SIG-M5 (cell line): ENCODE measurements around the gene ALK.

Experiments
- DNase-seq: peaks from one replicate; lab custom pipeline; 2025; lab: John Stamatoyannopoulos, UW

Gene ALK

GRCh38 chr2:29527947-29528346, 393.4 kb downstream of the ALK start:
- no peak for DNase-seq

DNA sequence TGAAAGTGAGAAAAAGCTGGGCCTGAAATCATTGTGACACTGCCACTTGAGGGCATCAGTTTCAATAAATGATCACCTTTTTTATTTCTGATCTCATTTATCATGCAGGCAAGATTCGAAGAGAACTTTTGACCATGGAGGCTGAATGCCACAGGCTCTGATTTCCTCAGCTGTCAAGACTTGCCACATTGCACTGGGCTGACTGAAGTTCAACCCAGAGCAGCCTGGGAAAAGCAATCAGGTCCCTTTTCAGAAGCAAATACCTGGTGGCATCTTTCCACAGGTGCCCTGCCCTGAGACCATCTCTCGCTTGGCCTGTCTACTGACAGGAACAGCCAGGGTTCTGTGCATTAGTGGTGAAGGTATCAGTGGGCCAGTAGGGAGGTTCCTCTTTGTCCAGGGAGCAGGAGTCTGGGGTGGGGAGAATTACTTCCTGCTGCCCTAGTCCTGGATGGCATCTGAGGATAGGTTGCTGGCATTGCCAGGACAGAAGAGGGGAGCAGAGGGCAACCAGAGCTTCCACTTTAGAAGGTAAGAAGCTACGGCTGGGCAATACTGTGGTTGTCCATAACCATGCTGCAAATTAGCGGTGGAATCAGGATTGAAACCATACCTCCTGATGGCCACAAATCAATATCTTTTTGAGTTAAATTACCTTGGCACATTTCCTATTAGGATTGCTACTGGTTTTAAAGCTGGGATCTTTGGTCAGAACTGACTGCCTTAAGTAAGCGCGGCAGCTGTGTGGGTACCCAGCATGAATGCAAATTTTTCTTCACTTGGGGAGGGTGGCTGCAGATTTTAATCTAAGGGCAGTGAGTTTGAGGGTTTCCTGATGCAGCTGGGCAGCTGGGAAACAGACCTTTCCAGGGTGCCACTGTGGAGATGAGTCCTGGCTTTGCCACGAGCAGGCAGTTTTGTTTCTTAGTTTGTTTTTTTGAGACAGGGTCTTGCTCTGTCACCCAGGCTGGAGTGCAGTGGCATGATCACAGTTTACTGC, 394.5 kb downstream of the ALK start:
- DNase-seq, result no peak

GRCh38 chr2:29525921-29526320, 395.5 kb downstream of the ALK start:
- no peak for DNase-seq

GRCh38 chr2:29524652-29525051, 396.7 kb downstream of the ALK start:
- DNase-seq, result no peak

- no peak for DNase-seq
These were observed 398.3 kb downstream of the ALK start for GRCh38 chr2:29522951-29523669.

DNA sequence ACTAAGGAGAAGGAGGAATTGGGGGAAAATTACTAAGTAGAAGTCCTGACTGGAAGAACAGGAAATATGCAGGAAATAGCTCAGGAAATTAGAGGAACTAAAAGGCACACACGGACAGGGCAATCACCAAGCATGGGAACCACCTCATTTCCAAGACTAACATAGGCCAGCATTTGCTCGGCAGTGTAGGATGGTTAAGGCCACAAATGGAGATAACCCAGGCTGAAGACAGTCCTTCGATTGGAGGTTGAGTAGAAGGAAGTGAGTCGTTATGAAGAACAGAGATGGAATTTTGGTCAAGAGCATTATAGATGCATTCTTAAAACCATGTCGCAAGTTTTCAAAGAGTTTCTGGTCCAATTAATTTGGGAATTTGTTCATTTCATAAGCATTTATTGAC, 401.4 kb downstream of the ALK start:
- DNase-seq, result no peak

DNA sequence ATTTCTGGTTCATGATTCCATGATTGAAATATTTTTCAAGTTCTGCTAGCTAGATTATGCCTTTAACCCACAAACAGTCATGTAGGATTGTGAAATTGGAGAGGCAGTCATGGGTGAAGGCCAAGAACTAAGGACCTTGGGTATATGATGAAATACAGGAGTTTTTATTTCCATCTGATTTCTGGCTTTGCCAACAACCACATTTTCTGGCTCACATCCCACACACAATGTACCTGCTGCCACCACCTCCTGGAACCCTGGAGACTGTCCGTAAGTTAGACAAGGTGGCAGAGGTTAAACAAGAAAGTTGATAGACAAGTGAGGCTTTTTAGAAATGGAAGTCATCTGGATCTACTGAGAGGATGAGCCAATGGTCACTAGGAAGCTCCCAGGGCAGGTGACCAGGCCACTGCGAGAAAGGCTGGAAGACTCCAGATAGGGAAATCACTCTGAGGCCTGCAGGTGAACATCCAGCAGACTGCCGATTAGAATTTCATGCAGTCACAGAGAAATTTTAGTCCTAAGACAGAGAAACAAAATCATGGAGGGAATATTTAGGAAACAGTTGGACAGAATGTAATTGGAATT, 402.0 kb downstream of the ALK start:
- DNase-seq, result no peak

- no peak for DNase-seq
These were observed 402.6 kb downstream of the ALK start for GRCh38 chr2:29518646-29519337.

- no peak for DNase-seq
These were observed 403.4 kb downstream of the ALK start for GRCh38 chr2:29518010-29518409.

DNA sequence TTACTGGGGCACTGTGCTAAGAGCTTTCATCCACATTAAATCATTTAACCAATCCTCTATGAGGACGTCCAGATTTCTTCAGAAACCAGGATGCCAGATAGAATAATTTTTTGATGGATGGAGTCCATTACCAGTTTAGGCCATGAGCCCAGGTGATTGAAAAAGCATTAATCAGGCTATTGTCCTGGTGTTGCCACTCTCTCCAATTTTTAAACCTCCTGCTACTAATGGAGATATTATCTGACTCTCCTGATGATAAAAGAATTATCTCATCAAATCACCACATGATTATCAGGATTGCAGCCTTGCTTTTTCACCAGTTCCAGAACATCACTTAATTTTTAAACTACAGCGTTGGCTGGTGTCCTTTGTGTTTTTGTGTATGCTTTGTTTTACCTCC, 404.0 kb downstream of the ALK start:
- no peak for DNase-seq

DNA sequence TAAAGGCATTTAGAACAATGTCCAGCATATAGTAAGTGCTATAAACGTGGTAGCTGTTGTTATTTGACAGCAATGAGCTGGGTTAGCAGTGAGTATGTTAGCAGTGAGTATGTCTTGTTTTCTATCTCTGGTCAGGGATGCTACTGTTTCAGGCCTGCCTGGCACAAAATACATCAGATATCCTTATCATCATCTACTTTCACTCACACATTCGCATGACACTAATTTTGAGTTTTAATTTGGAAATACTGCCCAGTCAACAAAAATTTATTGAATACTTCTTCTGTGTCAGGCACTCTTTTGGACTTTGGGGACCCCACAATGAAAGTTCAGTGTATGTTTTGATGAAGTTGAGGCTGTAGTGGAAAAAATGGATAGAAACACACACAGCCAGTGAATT, 404.6 kb downstream of the ALK start:
- DNase-seq, result no peak

DNA sequence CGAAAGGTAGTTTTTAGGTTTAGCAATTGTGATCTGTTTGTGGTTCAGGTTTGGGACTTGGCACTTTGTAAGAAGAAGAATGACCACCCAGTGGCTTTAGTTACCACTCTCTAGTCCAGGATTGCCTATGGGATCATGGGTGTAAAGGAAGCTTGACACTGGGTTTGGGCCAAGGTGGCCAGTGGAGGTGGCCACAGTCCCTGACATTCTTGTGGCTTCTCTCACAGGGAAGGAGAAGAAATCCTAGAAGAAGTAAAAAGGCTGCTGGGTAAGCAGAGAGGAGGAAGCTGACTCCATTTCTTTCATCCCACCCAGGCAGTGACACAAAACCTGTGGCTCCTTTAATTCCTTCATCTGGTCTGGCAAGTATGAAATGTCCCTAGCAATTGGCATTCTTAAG, 411.5 kb downstream of the ALK start:
- DNase-seq, result no peak

GRCh38 chr2:29509397-29509796, 412.0 kb downstream of the ALK start:
- no peak for DNase-seq

- no peak for DNase-seq
These were observed 416.6 kb downstream of the ALK start for GRCh38 chr2:29504746-29505145.

- no peak for DNase-seq
These were observed 418.9 kb downstream of the ALK start for GRCh38 chr2:29502460-29502911.

- DNase-seq, result no peak
These were observed 424.0 kb downstream of the ALK start for GRCh38 chr2:29497375-29497774.

- no peak for DNase-seq
These were observed 425.2 kb downstream of the ALK start for GRCh38 chr2:29496198-29496597.

DNA sequence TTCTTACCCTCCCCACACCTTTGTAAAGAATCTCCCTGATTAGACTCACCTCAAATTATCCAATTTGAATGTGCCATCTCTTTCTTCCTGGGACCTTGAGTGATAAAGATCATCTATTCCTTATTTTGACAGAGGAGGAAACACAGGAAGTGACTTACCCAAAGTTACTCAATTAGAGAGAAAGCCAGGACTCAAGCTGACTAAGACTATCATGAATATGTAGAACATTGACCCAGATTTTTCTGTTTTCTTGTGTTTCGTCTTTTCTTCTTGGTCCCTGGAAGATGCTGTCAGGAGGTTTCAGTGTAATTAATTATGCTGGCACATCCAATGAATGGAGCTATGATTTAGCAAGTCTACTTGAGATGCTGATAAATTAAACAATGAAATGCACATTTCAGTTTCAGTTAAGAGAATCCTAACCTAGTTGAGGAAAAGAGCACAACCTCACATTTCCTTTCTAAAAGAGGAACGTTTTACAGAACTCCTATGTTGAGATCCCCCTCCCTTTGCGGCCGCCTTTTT, 425.8 kb downstream of the ALK start:
- DNase-seq, result no peak

DNA sequence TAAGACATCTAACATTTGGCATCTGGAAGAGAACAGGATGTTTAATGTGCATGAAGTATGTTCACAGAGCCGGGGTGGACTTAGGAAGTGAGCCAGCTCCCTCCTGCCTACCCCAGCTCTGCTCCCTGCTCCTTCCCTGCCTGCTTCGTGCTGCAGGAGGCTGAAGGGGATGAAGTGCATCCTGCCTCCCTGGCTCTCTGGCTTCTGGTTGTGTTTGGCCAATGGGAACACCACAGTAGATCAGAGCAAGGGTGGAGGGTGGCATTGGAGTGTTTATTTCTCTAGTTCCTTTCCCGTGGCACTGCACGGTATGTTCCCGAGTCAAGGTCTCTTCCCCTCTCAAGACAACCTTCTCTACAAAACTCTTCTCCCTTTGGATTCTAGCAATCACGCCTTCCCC, 426.3 kb downstream of the ALK start:
- no peak for DNase-seq

GRCh38 chr2:29492701-29493100, 428.7 kb downstream of the ALK start:
- no peak for DNase-seq

DNA sequence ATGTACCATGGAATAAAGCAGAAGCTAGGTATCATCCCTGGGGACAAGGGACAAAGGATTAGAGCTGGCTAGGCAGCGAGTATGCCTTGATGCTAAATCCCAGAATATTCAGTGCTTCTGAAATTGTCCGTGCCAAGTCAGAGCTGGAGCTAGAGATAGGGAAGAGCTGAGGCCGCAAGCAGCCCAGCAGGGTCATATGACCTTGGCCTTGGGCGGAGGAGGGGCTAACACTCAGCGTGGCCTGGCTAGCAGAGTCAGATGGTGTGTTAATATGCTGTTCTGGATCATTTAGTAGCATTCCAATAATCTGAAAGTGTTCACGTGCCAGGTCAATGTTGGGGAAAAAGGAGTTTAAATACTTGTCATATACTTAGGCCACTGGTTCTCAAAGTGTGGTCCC, 431.3 kb downstream of the ALK start:
- DNase-seq, result no peak

DNA sequence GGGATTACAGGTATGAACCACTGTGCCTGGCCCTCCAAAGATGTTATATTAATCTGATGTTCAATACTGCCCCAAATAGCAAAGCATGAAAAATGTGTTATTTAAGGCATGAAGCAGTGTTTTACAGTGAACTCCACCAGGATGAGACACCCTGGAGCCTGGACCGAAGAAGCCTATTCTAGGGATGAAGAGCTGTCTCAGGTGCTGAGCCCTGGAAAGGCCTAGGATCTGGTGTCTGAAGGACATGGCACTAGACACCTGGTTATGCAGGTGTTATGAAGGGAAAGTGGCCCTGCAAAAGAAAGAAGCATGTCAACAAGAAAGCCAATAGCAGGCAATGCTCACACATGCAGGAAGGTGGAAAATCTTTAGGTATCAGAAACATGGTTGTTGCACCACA, 431.8 kb downstream of the ALK start:
- DNase-seq, result no peak
